Measurements from ENCODE around the gene TDRD6.

DNA sequence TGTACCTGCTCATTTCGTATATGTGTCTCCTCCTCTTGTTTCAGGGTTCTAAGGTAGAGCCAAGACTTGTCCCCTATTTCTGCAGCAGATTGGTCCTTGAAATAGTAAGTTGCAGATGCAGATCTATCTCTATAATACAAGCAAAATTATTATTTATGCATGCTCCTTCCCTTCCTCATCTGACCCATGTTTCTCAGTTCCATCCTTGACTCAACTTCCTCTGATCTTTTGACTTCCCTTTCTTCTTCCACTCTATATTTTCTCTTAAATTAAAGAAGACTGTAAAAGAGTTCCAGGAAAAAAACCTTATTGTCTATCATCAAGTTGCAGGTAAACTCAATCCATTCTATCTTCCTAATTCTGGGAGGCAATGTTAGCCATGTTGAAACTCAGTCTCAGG is 23.8 kb downstream of the TDRD6 start:
- TF ChIP-seq, protein P1, sequence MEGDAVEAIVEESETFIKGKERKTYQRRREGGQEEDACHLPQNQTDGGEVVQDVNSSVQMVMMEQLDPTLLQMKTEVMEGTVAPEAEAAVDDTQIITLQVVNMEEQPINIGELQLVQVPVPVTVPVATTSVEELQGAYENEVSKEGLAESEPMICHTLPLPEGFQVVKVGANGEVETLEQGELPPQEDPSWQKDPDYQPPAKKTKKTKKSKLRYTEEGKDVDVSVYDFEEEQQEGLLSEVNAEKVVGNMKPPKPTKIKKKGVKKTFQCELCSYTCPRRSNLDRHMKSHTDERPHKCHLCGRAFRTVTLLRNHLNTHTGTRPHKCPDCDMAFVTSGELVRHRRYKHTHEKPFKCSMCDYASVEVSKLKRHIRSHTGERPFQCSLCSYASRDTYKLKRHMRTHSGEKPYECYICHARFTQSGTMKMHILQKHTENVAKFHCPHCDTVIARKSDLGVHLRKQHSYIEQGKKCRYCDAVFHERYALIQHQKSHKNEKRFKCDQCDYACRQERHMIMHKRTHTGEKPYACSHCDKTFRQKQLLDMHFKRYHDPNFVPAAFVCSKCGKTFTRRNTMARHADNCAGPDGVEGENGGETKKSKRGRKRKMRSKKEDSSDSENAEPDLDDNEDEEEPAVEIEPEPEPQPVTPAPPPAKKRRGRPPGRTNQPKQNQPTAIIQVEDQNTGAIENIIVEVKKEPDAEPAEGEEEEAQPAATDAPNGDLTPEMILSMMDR (IDR thresholded peaks at IDR 0.05) = no peak
- TF ChIP-seq POLR2A (IDR thresholded peaks at IDR 0.05) = no peak
